ENCODE results near the gene TNRC18.
A peak's percentile ranks its signal among the peaks of the same experiment; 100 is the strongest.

TNRC18 gene

GRCh38 chr7:5423976-5424748 is 528 bp upstream of the TNRC18 start:
- peak overlapping the region; percentile 89 for H3K4me3 Mint-ChIP-seq
- H3K27me3 Mint-ChIP-seq = peaks cover 32% of the 10 kb centered on the region
- no peaks in the 10 kb centered on the region for H3K9me3 Mint-ChIP-seq
- H3K27ac Mint-ChIP-seq = peak overlapping the region; percentile 47
- H3K36me3 Mint-ChIP-seq = no peaks in the 10 kb centered on the region
- H3K4me1 Mint-ChIP-seq = peaks cover 39% of the 10 kb centered on the region

- Mint-ChIP-seq H3K4me1 (peaks cover 47% of the 10 kb centered on the region), H3K27me3 (peaks cover 42% of the 10 kb centered on the region)
Measured at GRCh38 chr7:5422396-5423305, 983 bp downstream of the TNRC18 start.

GRCh38 chr7:5421714-5422395 is 1.8 kb downstream of the TNRC18 start:
- Mint-ChIP-seq H3K27ac (no peak overlapping the region), H3K9me3 (no peaks in the 10 kb centered on the region), H3K4me1 (peaks cover 42% of the 10 kb centered on the region), H3K27me3 (peaks cover 39% of the 10 kb centered on the region), H3K36me3 (no peaks in the 10 kb centered on the region), H3K4me3 (peak overlapping the region; percentile 74)

More at GRCh38 chr7:5422396-5423305, 983 bp downstream of the TNRC18 start:
- no peaks in the 10 kb centered on the region for H3K9me3 Mint-ChIP-seq
- no peaks in the 10 kb centered on the region for H3K36me3 Mint-ChIP-seq
- peak overlapping the region; percentile 74 for H3K4me3 Mint-ChIP-seq
- no peak overlapping the region for H3K27ac Mint-ChIP-seq

- Mint-ChIP-seq H3K27me3 (peaks cover 39% of the 10 kb centered on the region), H3K4me1 (peaks cover 40% of the 10 kb centered on the region), H3K4me3 (peak overlapping the region; percentile 74), H3K9me3 (no peaks in the 10 kb centered on the region), H3K36me3 (no peaks in the 10 kb centered on the region), H3K27ac (no peak overlapping the region)
Measured at GRCh38 chr7:5420881-5421713, 2.5 kb downstream of the TNRC18 start.

GRCh38 chr7:5420067-5420880 is 3.4 kb downstream of the TNRC18 start:
- peaks cover 33% of the 10 kb centered on the region for H3K27me3 Mint-ChIP-seq
- H3K36me3 Mint-ChIP-seq = no peaks in the 10 kb centered on the region
- H3K4me3 Mint-ChIP-seq = peak overlapping the region; percentile 65
- no peaks in the 10 kb centered on the region for H3K9me3 Mint-ChIP-seq
- peaks cover 32% of the 10 kb centered on the region for H3K4me1 Mint-ChIP-seq
- H3K27ac Mint-ChIP-seq = no peak overlapping the region

GRCh38 chr7:5419539-5420066 is 4.0 kb downstream of the TNRC18 start:
- H3K27me3 Mint-ChIP-seq = peaks cover 29% of the 10 kb centered on the region
- no peaks in the 10 kb centered on the region for H3K36me3 Mint-ChIP-seq
- H3K9me3 Mint-ChIP-seq = no peaks in the 10 kb centered on the region
- no peak overlapping the region for H3K27ac Mint-ChIP-seq
- peaks cover 25% of the 10 kb centered on the region for H3K4me1 Mint-ChIP-seq
- H3K4me3 Mint-ChIP-seq = peak overlapping the region; percentile 73

GRCh38 chr7:5418285-5418582 is 5.4 kb downstream of the TNRC18 start:
- peaks cover 26% of the 10 kb centered on the region for H3K27me3 Mint-ChIP-seq

GRCh38 chr7:5417106-5418071 is 6.2 kb downstream of the TNRC18 start:
- H3K4me3 Mint-ChIP-seq = no peak overlapping the region
- H3K9me3 Mint-ChIP-seq = no peaks in the 10 kb centered on the region
- H3K36me3 Mint-ChIP-seq = no peaks in the 10 kb centered on the region
- no peak overlapping the region for H3K27ac Mint-ChIP-seq
- peaks cover 19% of the 10 kb centered on the region for H3K4me1 Mint-ChIP-seq
- peaks cover 23% of the 10 kb centered on the region for H3K27me3 Mint-ChIP-seq

More at GRCh38 chr7:5418285-5418582, 5.4 kb downstream of the TNRC18 start:
- H3K9me3 Mint-ChIP-seq = no peaks in the 10 kb centered on the region
- H3K36me3 Mint-ChIP-seq = no peaks in the 10 kb centered on the region
- peaks cover 19% of the 10 kb centered on the region for H3K4me1 Mint-ChIP-seq
- no peak overlapping the region for H3K27ac Mint-ChIP-seq
- peak overlapping the region; percentile 57 for H3K4me3 Mint-ChIP-seq

GRCh38 chr7:5414916-5415315 is 8.7 kb downstream of the TNRC18 start:
- no peak overlapping the region for H3K4me3 Mint-ChIP-seq
- H3K27me3 Mint-ChIP-seq = peaks cover 20% of the 10 kb centered on the region
- no peaks in the 10 kb centered on the region for H3K36me3 Mint-ChIP-seq
- H3K27ac Mint-ChIP-seq = no peak overlapping the region
- H3K9me3 Mint-ChIP-seq = no peaks in the 10 kb centered on the region
- H3K4me1 Mint-ChIP-seq = peaks cover 15% of the 10 kb centered on the region

- no peak overlapping the region for H3K27ac Mint-ChIP-seq
- H3K27me3 Mint-ChIP-seq = peaks cover 13% of the 10 kb centered on the region
- no peaks in the 10 kb centered on the region for H3K9me3 Mint-ChIP-seq
- no peaks in the 10 kb centered on the region for H3K36me3 Mint-ChIP-seq
- H3K4me3 Mint-ChIP-seq = no peak overlapping the region
- H3K4me1 Mint-ChIP-seq = peaks cover 2% of the 10 kb centered on the region
Measured at GRCh38 chr7:5413449-5413786, 10.2 kb downstream of the TNRC18 start.

- H3K27ac Mint-ChIP-seq = no peak overlapping the region
- no peaks in the 10 kb centered on the region for H3K9me3 Mint-ChIP-seq
- H3K4me3 Mint-ChIP-seq = no peak overlapping the region
- no peaks in the 10 kb centered on the region for H3K4me1 Mint-ChIP-seq
- peaks cover 1% of the 10 kb centered on the region for H3K36me3 Mint-ChIP-seq
- H3K27me3 Mint-ChIP-seq = peaks cover 6% of the 10 kb centered on the region
Measured at GRCh38 chr7:5408777-5409176, 14.9 kb downstream of the TNRC18 start.

- no peaks in the 10 kb centered on the region for H3K9me3 Mint-ChIP-seq
- peaks cover 1% of the 10 kb centered on the region for H3K36me3 Mint-ChIP-seq
- no peaks in the 10 kb centered on the region for H3K4me1 Mint-ChIP-seq
- H3K27ac Mint-ChIP-seq = no peak overlapping the region
- H3K27me3 Mint-ChIP-seq = peaks cover 6% of the 10 kb centered on the region
- H3K4me3 Mint-ChIP-seq = no peak overlapping the region
Measured at GRCh38 chr7:5406957-5407945, 16.4 kb downstream of the TNRC18 start.

All from activated naive CD4-positive, alpha-beta T cell treated with anti-CD3 and anti-CD28 coated beads, Interleukin-2, amount 50 U/mL, for 24 hours (primary cell).